ENCODE results near the gene HTT.

Gene HTT

GRCh38 chr4:3223956-3224748, 149.7 kb downstream of the HTT start:
- no peak for DNase-seq

- DNase-seq: no peak
Observed at GRCh38 chr4:3225071-3225850, 150.8 kb downstream of the HTT start.

- DNase-seq: no peak
Observed at GRCh38 chr4:3225936-3226335, 151.5 kb downstream of the HTT start.

GRCh38 chr4:3226467-3226866, 152.0 kb downstream of the HTT start:
- DNase-seq: no peak

GRCh38 chr4:3226944-3227343, 152.5 kb downstream of the HTT start:
- DNase-seq: no peak

- DNase-seq: no peak
Observed at GRCh38 chr4:3227878-3228675, 153.6 kb downstream of the HTT start.

- DNase-seq: no peak
Observed at GRCh38 chr4:3228881-3229280, 154.4 kb downstream of the HTT start.

GRCh38 chr4:3229328-3229727, 154.8 kb downstream of the HTT start:
- DNase-seq: no peak

GRCh38 chr4:3229964-3230363, 155.5 kb downstream of the HTT start:
- no peak for DNase-seq

- DNase-seq: no peak
Observed at GRCh38 chr4:3231471-3231870, 157.0 kb downstream of the HTT start.

GRCh38 chr4:3232001-3232400, 157.5 kb downstream of the HTT start:
- no peak for DNase-seq

- DNase-seq: no peak
Observed at GRCh38 chr4:3232871-3233271, 158.4 kb downstream of the HTT start.

- DNase-seq: no peak
Observed at GRCh38 chr4:3233391-3234071, 159.1 kb downstream of the HTT start.

GRCh38 chr4:3234171-3235029, 159.9 kb downstream of the HTT start:
- no peak for DNase-seq

- no peak for DNase-seq
Observed at GRCh38 chr4:3235030-3235345, 160.5 kb downstream of the HTT start.

GRCh38 chr4:3235581-3235980, 161.1 kb downstream of the HTT start:
- no peak for DNase-seq

GRCh38 chr4:3236326-3236878, 161.9 kb downstream of the HTT start:
- DNase-seq: no peak

- no peak for DNase-seq
Observed at GRCh38 chr4:3237266-3237665, 162.8 kb downstream of the HTT start.

GRCh38 chr4:3237712-3238560, 163.5 kb downstream of the HTT start:
- no peak for DNase-seq

- DNase-seq: no peak
Observed at GRCh38 chr4:3238721-3239120, 164.2 kb downstream of the HTT start.

GRCh38 chr4:3239303-3239702, 164.8 kb downstream of the HTT start:
- DNase-seq: no peak
